DND-41 (cell line): Measurements from ENCODE around the gene C4BPA.

Source experiments
- CTCF ChIP-seq: IDR thresholded peaks from 2 replicates; pipeline ENCODE4 v1.5.1; 2012; ENCODE audit warnings: borderline replicate concordance, low read length, moderate library complexity, mild to moderate bottlenecking; ENCODE audit not compliant: poor library complexity, severe bottlenecking; ENCODE audit errors: extremely low read depth
- EZH2 ChIP-seq: IDR thresholded peaks from 3 replicates; pipeline ENCODE4 v1.6.1; 2012; ENCODE audit warnings: borderline replicate concordance, low read depth, mild to moderate bottlenecking, moderate library complexity, low read length, inconsistent platforms; ENCODE audit not compliant: severe bottlenecking

- TF ChIP-seq CTCF, result no peak
- no peak for TF ChIP-seq EZH2
Measured at GRCh38 chr1:207172321-207172720, 68.3 kb downstream of the C4BPA start.
